Ammon's horn (tissue), 1 donor: ENCODE measurements around the gene DMD.
A peak's percentile ranks its signal among the peaks of the same experiment; 100 is the strongest.

Experiments used
- DNase-seq: peaks from one replicate; pipeline ENCODE4 v3.0.0-alpha.2; 2016; ENCODE audit warnings: low spot score

The DMD gene

DNA sequence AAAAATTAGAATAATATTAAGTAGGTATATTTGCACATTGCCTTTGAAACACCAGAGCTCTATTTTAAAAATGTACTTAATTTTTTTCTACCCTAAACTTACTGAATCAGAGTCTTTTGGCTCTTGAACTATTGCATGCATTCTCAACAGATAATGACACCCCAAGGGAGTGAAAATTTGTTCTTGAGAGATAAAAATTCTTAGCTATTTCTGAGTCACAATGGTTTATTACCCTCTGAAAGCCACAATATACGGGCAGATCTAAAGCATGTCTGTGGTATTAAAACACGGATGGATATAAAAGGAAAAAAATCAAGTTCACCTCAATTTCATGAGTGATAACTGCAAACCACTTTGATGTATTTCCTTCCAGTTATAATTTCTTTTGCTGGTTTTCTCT, 1503.2 kb downstream of the DMD start:
- DNase-seq = no peak

DNA sequence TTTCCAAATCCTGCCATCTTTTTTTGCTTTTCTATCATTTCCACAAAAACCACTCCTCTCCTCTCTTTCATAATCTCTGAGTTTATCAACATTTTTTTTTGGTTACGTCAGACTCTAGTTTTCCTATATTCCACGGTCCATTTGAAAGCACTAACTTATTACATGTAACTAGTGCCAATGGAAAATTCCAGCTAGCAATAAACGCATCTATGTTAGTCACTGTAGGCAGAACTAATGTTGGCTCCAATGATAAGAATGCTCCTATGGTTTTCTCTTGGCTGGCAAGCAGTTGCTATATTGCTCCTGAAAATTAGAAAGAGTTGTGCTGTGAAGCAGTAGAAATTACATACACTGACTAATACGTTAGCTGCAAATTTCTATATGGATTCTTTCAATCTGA, 1504.9 kb downstream of the DMD start:
- DNase-seq = no peak

DNA sequence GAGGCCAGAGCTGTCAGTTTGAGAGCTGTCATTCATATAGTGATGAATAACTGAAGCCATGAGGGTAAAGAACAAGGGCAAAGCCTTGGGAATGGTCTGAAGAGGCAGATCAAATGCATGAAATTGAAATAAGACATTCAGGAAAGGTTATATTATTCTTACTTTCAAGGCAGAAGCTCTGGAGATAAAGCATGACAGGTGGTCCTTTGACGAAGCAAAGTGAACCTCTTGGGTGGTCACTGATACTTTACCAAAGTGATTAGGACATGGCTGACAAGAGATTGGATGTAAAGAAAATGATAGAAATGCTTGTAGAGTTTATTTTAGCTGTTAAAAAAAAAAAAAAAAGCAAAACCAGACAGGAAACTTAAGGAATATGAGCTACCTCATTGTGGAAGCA, 1505.5 kb downstream of the DMD start:
- no peak for DNase-seq

GRCh38 chrX:31704938-31705337, 1506.4 kb downstream of the DMD start:
- no peak for DNase-seq

GRCh38 chrX:31702222-31702621, 1509.1 kb downstream of the DMD start:
- no peak for DNase-seq

- DNase-seq = no peak
Measured at GRCh38 chrX:31697294-31697916, 1513.9 kb downstream of the DMD start.

DNA sequence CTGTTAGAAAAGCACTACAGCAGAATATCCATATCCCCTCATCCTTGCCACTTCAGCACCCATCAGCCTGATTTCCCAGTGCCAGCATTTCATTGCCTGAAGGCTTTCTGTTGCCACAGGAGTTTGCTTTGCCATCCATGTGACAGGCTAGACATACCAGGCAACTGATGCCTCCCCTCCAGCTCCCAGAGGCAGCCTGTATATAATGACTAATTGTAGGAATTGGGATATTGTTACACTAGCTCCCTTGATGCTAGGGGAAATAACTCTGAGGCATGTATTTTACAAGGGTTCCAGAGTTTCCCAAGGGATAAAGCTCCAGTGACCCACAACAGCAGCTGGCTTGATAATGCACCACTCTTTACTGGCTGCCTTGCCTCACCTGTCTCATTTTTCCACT, 1531.5 kb downstream of the DMD start:
- DNase-seq = no peak

GRCh38 chrX:31670245-31670644, 1541.1 kb downstream of the DMD start:
- no peak for DNase-seq

DNA sequence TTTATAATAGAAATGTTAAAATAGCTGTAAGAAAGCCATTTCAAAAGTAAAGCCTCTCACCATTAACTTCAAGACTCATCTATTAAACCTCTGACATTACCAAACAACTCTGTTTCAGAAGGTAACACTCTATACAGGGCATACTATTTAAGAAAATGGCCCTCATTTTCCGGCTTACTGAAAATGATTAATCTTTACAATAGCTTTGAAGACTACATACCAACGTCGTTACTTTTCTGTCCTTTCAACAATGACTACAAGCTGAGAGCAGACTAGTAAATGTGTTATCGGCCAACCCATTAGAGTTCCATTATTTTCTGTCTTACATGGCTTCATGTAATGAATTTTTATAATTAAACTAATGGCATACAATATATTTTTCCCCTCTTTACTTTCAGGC, 1545.9 kb downstream of the DMD start:
- no peak for DNase-seq

DNA sequence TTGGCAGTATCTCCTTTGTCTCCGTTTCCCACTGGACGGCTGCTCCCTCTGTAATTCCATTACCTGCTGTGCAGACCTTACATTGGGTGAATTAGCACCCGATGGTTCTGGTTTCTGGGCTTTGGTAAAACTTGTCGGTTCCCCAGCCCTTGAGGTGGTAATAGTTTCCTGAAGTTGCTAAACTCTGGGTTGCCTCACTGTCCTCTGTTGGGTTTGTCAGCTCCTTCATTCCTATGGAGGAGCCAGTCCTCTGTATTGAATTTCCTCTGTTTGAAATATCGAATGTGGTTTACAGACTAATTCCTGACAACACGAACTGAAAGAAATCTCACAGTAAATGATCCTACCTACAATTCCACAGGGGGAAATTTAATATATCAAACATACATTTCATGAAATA, 1548.2 kb downstream of the DMD start:
- no peak for DNase-seq

GRCh38 chrX:31661280-31661810, 1550.0 kb downstream of the DMD start:
- no peak for DNase-seq

DNA sequence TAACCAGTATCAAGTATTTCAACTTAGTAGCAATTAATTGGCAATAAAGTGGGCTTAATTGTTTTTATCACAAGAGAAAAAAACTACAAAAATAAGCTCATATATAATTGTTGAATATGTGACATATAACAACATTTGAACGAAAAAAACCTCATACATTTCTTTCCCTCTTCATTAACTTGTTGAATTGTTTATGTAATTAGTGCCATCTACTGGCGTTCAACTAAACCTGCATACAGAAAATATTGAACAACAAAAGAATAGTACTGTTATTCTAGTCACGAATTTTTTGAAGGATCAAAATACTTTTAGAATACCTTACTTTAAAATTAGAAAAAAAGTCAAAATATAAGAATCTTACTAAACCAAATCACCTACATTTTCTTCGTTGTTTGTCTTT, 1553.0 kb downstream of the DMD start:
- peak; percentile 8 for DNase-seq

- no peak for DNase-seq
Measured at GRCh38 chrX:31656013-31656412, 1555.3 kb downstream of the DMD start.

DNA sequence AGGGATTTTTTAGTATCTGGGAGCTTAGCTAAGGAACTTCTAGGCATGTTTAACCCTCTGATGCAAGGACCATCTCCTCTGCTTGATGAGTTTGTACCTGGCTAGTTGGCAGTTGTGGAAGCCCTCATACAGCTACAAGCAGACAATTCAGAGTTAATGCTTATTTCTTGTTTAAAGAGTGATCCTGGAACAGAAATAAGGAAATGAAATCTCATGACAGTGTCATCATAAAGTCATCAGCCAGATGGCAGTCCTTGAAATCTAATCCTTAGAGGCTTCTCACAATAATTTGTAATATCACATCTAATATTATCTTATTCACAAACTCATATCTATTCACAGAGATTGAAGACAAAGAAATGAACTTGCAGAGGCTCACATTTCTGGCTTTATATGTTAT, 1557.9 kb downstream of the DMD start:
- no peak for DNase-seq

- DNase-seq = no peak
Measured at GRCh38 chrX:31652650-31653049, 1558.7 kb downstream of the DMD start.

- no peak for DNase-seq
Measured at GRCh38 chrX:31649201-31649600, 1562.1 kb downstream of the DMD start.

- no peak for DNase-seq
Measured at GRCh38 chrX:31633349-31633748, 1578.0 kb downstream of the DMD start.

GRCh38 chrX:31629195-31629594, 1582.2 kb downstream of the DMD start:
- DNase-seq = no peak

DNA sequence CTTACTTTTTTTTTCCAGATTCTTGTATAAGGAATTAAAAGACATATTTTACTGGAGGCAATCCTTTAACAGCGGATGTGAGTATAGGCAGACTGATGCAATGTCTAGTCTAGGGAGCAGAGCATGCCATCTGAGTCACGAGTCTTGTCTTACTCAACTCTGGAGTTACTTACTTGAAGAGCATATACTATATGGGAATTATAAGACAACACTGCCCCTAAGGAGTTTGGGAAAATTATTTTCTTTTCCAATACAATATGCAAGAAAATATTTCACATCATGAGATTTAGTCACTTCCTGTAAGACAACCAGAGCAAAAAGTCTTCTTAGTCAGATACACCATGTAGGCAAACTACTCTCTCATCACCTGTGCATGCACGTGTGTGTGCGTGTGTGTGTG, 1602.2 kb downstream of the DMD start:
- no peak for DNase-seq

- DNase-seq = no peak
Measured at GRCh38 chrX:31608638-31609037, 1602.7 kb downstream of the DMD start.

GRCh38 chrX:31606771-31607170, 1604.6 kb downstream of the DMD start:
- DNase-seq = no peak

DNA sequence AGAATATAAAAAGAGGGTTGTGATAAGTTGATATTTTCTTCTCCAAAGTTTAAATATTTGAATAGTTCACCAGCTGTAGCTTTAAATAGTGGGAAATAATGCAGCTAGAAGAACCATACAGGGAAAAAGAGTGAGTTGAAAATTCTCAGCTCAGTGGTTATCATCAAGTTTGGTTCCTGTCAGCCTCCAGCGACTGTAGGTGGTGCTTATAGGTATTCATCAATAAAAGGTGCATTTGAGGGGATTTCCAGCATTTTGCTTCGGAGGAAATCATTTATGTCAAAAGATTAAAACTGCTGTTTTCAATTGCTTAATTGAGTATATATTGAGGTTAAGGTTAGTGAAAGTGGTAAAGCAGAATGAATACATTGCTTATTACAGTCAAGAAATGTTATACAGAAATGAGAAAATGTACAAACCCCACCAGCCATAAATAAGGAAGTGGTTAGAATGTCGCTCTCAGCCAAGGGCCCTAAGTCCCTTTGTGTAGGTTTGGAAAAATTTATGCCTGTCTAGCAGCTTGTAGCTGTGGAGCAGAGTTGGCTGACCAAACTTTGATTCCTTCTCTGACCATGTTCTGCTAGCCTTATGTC, 1606.6 kb downstream of the DMD start:
- no peak for DNase-seq

- DNase-seq = no peak
Measured at GRCh38 chrX:31603411-31604120, 1607.8 kb downstream of the DMD start.
